GM10847 (cell line): Measurements from ENCODE around the gene RUSC1.

ENCODE experiments used
- POLR2A ChIP-seq: IDR thresholded peaks from 2 replicates; pipeline ENCODE4 v1.6.1; 2011; ENCODE audit not compliant: insufficient read length; ENCODE audit errors: extremely low read depth

Gene RUSC1

GRCh38 chr1:155287987-155288543 is 32.6 kb upstream of the RUSC1 start:
- no peak for TF ChIP-seq POLR2A

- TF ChIP-seq POLR2A = no peak
Observed at GRCh38 chr1:155293086-155293749, 27.5 kb upstream of the RUSC1 start.

GRCh38 chr1:155294520-155295182 is 26.0 kb upstream of the RUSC1 start:
- no peak for TF ChIP-seq POLR2A

GRCh38 chr1:155295183-155295941 is 25.3 kb upstream of the RUSC1 start:
- no peak for TF ChIP-seq POLR2A

- TF ChIP-seq POLR2A = no peak
Observed at GRCh38 chr1:155295942-155296267, 24.8 kb upstream of the RUSC1 start.

- no peak for TF ChIP-seq POLR2A
Observed at GRCh38 chr1:155296661-155297060, 24.0 kb upstream of the RUSC1 start.

- no peak for TF ChIP-seq POLR2A
Observed at GRCh38 chr1:155297384-155297783, 23.3 kb upstream of the RUSC1 start.

- no peak for TF ChIP-seq POLR2A
Observed at GRCh38 chr1:155300024-155300423, 20.7 kb upstream of the RUSC1 start.

DNA sequence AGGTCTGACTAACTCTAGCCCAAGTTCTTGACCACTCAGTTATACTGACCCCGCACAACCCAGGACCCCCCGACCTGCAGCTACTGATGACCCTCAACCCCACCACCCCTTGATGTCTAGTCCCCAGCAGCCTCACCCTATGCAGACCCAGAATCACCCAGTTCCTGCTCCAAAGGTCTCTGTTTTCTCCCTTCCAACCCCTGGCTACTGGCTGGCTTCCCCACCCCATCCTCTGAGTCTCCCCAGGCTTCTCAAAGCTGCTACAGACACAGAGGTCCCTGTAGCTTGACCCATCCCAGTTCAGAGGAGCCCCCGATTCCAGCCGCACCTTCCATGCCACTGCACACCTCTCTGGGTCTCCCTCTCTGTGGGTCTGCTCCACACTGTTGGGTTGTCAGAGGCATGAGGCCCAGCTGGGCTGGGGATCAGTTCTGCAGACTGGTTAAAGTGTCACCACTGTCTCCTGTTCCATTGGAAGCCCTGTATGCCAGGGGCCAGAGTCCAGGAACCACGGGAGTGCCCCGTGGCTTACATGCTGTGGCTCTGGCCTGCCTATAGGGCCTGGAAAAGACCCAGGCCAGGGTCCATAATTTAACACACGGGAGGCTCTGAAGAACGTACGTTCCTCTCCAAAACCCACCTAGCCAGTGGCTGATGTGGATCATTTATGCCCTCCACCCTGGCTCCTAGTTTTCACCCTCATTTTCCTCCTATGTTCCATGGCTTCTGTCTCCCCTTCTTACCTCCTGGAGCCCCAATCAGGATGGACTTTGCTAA is 20.0 kb upstream of the RUSC1 start:
- no peak for TF ChIP-seq POLR2A

- no peak for TF ChIP-seq POLR2A
Observed at GRCh38 chr1:155301342-155301841, 19.3 kb upstream of the RUSC1 start, which contains the start of gene PKLR. Gene PKLR, minus strand, starts transcription at chr1:155301438. Its CDS starts 43 bp downstream, at chr1:155301395.

DNA sequence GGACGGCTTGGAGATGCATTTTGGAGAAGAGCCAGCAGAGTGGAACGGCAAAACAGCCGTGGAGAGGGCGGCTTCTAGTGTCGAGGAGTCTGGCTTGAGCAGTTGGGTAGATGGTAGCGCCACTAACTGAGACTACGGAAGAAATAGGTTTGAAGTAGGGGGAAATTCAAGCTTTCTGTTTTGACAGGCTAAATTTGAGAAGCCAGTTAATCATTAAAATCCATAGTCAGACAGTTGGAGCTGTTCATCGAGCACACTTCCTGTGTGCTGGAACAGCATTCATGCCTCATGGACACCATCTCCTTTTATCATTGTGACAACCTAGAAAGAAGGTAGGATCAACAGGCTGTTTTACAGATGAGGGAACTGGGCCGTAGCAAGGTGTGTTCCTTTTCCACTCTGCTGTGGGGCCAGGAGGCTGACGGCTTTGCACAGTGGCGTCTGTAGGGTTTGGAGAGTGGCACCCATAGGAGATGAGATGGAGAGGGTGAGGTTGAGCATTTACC is 16.1 kb upstream of the RUSC1 start:
- no peak for TF ChIP-seq POLR2A

DNA sequence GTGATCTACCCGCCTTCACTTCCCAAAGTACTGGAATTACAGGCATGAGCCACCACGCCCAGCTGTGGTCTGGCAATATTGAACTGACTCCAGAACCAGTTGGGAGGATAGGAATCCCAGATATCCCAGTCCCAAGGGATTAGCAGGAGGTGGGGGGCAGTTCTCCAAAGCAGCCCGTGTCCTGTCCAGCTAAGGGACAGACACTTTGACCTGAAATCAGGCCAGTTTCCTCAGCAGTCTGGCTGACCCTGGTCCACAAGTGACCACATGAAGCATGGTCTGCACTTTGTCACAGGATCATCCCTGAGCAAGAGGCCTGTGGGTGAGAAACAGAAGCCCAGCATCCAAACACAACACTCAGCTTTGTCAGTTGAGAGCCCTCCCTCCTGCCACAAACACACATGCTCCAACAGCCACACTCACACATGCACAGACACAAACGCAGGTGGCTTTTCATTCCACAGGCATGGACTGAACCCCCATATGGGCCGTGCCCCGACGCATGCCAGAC is 14.8 kb upstream of the RUSC1 start:
- no peak for TF ChIP-seq POLR2A

DNA sequence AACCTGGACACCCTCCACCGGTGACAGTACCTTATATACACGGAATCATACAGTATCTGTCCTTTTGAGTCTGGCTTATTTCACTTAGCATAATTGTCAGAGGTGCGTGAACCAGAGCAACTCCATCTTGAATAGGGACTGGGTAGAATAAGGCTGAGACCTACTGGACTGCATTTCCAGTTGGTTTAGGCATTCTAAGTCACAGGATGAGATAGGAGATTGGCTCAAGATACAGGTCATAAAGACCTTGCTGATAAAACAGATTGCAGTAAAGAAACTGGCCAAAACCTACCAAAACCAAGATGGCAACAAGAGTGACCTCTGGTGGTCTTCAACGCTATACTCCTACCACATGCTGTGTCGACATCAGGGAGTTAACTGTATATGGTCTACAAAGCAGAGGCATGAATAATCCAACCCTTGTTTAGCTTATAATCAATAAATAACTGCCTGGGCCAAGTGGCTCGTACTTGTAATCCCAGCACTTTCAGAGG is 13.4 kb upstream of the RUSC1 start:
- TF ChIP-seq POLR2A = no peak
